GM19397 (cell line): ENCODE measurements around the gene RYK.
"Not testable (repeated sequence)": the region's sequence is repeated elsewhere in the genome, so short reads cannot be mapped to it uniquely, and the experiment has no call there.

ENCODE experiments used
- ATAC-seq: cut with Tn5 transposase; IDR thresholded peaks from one replicate; pipeline ENCODE4 v1.9.1; 2021; ENCODE audit warnings: mild to moderate bottlenecking, moderate library complexity; ENCODE audit not compliant: unreplicated experiment

RYK gene

GRCh38 chr3:134222835-134223234 lies 27.8 kb downstream of the RYK start:
- ATAC-seq: no peak

- no peak for ATAC-seq
Measured at GRCh38 chr3:134216851-134217250, 33.8 kb downstream of the RYK start.

GRCh38 chr3:134216191-134216764 lies 34.4 kb downstream of the RYK start:
- no peak for ATAC-seq

GRCh38 chr3:134214239-134214638 lies 36.4 kb downstream of the RYK start:
- no peak for ATAC-seq

GRCh38 chr3:134212967-134213665 lies 37.5 kb downstream of the RYK start:
- ATAC-seq: peak; percentile 69

GRCh38 chr3:134211797-134212196 lies 38.9 kb downstream of the RYK start:
- no peak for ATAC-seq

- no peak for ATAC-seq
Measured at GRCh38 chr3:134205451-134205850, 45.2 kb downstream of the RYK start.

GRCh38 chr3:134201201-134202130 lies 49.2 kb downstream of the RYK start:
- no peak for ATAC-seq

GRCh38 chr3:134199880-134200279 lies 50.8 kb downstream of the RYK start:
- not testable (repeated sequence) for ATAC-seq

GRCh38 chr3:134199240-134199639 lies 51.4 kb downstream of the RYK start:
- no peak for ATAC-seq

- ATAC-seq: no peak
Measured at GRCh38 chr3:134198414-134198813, 52.2 kb downstream of the RYK start.

GRCh38 chr3:134197681-134198261 lies 52.9 kb downstream of the RYK start:
- ATAC-seq: no peak

GRCh38 chr3:134194247-134194646 lies 56.4 kb downstream of the RYK start:
- no peak for ATAC-seq

GRCh38 chr3:134190250-134190649 lies 60.4 kb downstream of the RYK start:
- no peak for ATAC-seq

GRCh38 chr3:134189849-134190248 lies 60.8 kb downstream of the RYK start:
- no peak for ATAC-seq

- ATAC-seq: no peak
Measured at GRCh38 chr3:134186391-134186790, 64.3 kb downstream of the RYK start.

- ATAC-seq: no peak
Measured at GRCh38 chr3:134180761-134181160, 69.9 kb downstream of the RYK start.

- ATAC-seq: no peak
Measured at GRCh38 chr3:134179508-134179907, 71.2 kb downstream of the RYK start.

GRCh38 chr3:134163096-134163495 lies 87.6 kb downstream of the RYK start:
- ATAC-seq: no peak

- ATAC-seq: no peak
Measured at GRCh38 chr3:134161898-134162615, 88.6 kb downstream of the RYK start.

GRCh38 chr3:134155446-134155845 lies 95.2 kb downstream of the RYK start:
- no peak for ATAC-seq
